ENCODE results near the gene TMEM253. TPM values are rescaled to one million over a fixed set of nuclear protein-coding genes. Genes with fewer than 3 reads are reported as not detected.
A peak's percentile ranks its signal among the peaks of the same experiment; 100 is the strongest.

Gene TMEM253
- polyA plus RNA-seq, 1 donor, result 62.3 TPM

DNA sequence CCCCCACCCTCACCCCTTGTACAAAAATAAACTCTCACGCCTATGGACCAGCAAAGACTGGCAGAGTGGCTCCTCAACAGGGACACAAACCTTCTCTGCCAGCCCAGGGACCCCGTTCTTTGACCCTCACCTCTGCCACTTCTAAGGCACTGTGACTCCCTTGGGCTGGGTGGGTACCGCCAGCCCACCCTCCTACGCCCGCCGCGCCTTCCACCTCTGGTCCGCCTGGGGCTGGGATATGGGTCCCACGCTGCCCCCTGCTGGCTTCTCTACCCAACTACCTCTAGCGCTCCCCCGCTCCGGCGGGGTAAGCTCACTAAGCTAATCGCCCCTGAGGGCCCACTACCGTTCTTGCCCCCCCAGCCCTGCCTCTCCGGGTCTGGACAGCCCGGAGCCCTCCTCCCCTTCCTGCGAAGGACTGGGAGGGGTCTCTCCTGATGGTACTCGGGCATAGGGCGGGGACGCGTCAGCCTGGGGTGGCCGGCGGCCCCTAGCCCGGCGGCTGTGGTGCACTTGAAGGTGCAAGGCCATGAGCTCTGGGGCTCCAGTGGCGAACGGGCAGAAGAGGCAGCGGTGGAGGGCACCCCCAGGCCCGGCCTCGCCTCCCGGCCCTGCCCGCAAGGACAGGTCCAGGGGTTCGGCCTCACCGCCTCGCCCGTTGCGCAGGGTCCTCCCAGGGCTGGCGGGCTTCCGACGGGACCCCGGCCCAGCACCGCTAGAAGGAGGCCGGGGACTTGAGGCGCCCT, 10.5 kb upstream of the TMEM253 start:
- DNase-seq, result no peak
- no peaks in the 10 kb centered on the region for H3K27me3 ChIP-seq (ENCODE audit: control insufficient read depth, insufficient read depth, low read length)
- WGBS (ENCODE audit: insufficient coverage, low lambda C conversion rate), result no CpG with 5 or more reads among the region's 45 CpGs
- H3K9me3 ChIP-seq (ENCODE audit: control insufficient read depth, low read depth, low read length), result peaks cover 8% of the 10 kb centered on the region
- H3K36me3 ChIP-seq (ENCODE audit: control insufficient read depth, insufficient read depth, low read length), result peaks cover 68% of the 10 kb centered on the region
- no peak overlapping the region for H3K4me3 ChIP-seq (ENCODE audit: low read length)
- no peak overlapping the region for H3K27ac ChIP-seq (ENCODE audit: low read length)
- H3K4me1 ChIP-seq (ENCODE audit: control insufficient read depth, insufficient read depth, low read length), result peaks cover 18% of the 10 kb centered on the region

DNA sequence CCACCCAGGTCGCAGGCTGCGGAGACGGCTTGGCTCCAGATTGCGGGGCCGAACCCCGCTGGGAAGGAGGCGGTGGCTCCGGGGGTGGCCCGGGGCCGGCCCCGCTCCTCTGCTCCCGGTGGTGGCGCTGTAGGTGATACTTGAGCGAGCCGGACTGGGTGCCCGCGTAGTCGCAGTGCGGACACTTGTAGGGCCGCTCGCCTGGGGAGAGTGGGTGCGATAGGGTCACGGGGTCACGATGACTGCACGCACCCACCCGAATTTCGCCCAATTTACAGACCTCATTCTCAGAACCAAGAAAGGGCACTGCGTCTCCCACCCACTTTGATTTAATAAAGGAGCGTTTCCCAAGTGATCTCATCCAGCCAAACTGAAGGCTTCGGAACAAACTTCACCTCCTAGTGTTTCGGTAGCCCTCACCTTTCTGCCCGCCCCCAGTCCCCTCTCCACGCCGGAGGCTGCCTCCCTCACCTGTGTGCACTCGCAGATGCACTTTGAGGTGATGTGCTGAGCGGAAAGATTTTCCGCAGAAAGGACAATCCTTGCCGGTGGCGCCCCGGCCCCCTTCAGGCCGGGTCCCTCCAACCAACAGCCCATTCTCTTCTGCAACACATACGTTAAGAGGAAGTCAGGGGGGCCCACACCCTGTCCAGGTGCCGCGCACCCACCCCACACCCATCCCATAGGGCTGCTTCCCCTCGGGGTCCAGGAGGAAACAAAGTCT, 9.8 kb upstream of the TMEM253 start:
- Histone ChIP-seq H3K27ac (ENCODE audit: low read length) (no peak overlapping the region), H3K4me1 (ENCODE audit: control insufficient read depth, insufficient read depth, low read length) (peaks cover 15% of the 10 kb centered on the region), H3K36me3 (ENCODE audit: control insufficient read depth, insufficient read depth, low read length) (peaks cover 64% of the 10 kb centered on the region), H3K27me3 (ENCODE audit: control insufficient read depth, insufficient read depth, low read length) (no peaks in the 10 kb centered on the region), H3K9me3 (ENCODE audit: control insufficient read depth, low read depth, low read length) (peaks cover 8% of the 10 kb centered on the region), H3K4me3 (ENCODE audit: low read length) (no peak overlapping the region)
- no CpG with 5 or more reads among the region's 45 CpGs for WGBS (ENCODE audit: insufficient coverage, low lambda C conversion rate)
- no peak for DNase-seq

DNA sequence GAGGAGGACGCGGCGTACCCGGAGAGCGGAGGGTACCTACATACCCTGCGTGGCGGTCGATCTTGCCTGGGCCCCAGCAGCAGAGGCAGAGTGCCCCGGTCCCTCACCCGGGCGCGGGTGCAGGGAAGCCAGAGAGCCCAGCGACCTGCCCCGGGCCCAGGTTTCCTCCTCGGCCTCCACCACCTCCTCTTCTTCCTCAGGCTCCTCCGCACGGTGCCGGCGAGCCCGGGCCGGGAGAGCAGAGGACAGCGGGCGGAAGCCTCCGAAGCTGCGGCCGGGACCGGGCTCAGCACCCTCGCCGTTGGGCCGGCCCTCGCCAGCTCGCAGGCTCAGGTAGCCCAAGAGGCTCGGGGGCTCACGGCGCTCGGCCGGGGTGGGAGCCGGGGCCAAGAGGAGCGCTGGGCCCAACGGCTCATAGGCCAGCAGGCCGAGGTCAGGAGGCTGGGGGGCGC, 9.0 kb upstream of the TMEM253 start:
- WGBS (ENCODE audit: insufficient coverage, low lambda C conversion rate), result no CpG with 5 or more reads among the region's 42 CpGs
- H3K36me3 ChIP-seq (ENCODE audit: control insufficient read depth, insufficient read depth, low read length), result peaks cover 59% of the 10 kb centered on the region
- peaks cover 8% of the 10 kb centered on the region for H3K9me3 ChIP-seq (ENCODE audit: control insufficient read depth, low read depth, low read length)
- no peak overlapping the region for H3K4me3 ChIP-seq (ENCODE audit: low read length)
- peaks cover 23% of the 10 kb centered on the region for H3K4me1 ChIP-seq (ENCODE audit: control insufficient read depth, insufficient read depth, low read length)
- no peak overlapping the region for H3K27ac ChIP-seq (ENCODE audit: low read length)
- DNase-seq, result no peak
- no peaks in the 10 kb centered on the region for H3K27me3 ChIP-seq (ENCODE audit: control insufficient read depth, insufficient read depth, low read length)

DNA sequence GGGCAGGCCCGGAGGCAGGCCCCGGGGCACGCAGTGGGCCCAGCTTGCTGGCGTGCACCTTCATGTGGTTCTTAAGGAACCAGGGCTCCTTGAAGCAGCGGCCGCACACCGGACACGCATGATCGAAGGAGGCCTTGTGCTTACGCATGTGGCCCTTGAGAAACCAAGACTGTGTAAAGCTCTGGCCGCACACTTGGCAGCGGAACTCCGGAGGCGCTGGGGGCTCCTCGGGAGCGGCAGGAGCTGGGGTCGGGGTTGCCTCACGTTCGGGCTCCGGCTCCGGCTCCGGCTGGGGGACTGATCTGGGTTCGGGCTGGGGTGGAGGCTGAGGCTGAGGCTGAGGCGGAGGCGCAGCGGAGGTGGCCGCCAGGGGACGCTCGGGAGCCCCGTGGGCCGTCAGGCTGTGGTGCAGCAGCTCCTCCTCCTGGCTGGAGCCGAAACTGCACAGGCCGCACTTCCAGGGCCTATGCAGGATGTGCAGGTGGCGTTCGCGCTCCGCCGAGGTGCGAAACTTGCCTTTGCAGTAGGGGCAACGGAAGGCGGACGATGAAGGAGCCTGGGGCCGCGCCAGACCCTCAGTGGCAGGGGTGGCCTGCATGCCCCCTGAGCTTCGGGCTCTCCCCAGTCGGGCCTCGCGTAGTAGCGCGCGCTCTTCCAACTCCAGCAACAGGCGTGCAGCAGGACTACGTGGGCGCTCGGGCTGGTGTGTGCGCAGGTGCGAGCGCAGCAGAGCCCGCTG, 8.4 kb upstream of the TMEM253 start:
- DNase-seq, result peak in 1 of 2 donors; percentile 71
- Histone ChIP-seq H3K27ac (ENCODE audit: low read length) (no peak overlapping the region), H3K4me3 (ENCODE audit: low read length) (no peak overlapping the region), H3K4me1 (ENCODE audit: control insufficient read depth, insufficient read depth, low read length) (peaks cover 26% of the 10 kb centered on the region), H3K9me3 (ENCODE audit: control insufficient read depth, low read depth, low read length) (peaks cover 8% of the 10 kb centered on the region), H3K27me3 (ENCODE audit: control insufficient read depth, insufficient read depth, low read length) (no peaks in the 10 kb centered on the region), H3K36me3 (ENCODE audit: control insufficient read depth, insufficient read depth, low read length) (peaks cover 53% of the 10 kb centered on the region)
- WGBS (ENCODE audit: insufficient coverage, low lambda C conversion rate), result no CpG with 5 or more reads among the region's 59 CpGs

DNA sequence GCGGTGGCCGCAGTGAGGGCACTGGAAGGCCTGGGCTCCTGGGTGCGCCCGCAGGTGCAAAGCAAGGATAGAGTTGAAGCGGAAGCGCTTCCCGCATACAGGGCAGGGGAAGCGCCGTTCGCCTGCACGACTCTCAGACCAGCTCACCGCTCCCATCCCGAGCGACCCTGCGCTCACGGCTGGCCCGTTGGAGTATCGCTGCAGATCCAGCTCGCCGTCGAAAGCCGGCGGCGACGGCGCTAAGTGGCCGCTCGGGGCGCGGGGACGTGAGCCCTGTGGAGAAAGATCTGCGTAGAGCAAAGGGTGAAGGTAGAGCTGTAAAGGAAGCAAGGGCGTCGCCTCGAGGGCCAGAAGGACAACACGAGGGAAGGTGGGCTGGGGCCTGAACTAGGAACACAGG, 7.8 kb upstream of the TMEM253 start:
- peaks cover 8% of the 10 kb centered on the region for H3K9me3 ChIP-seq (ENCODE audit: control insufficient read depth, low read depth, low read length)
- H3K36me3 ChIP-seq (ENCODE audit: control insufficient read depth, insufficient read depth, low read length), result peaks cover 48% of the 10 kb centered on the region
- no peak overlapping the region for H3K4me3 ChIP-seq (ENCODE audit: low read length)
- H3K4me1 ChIP-seq (ENCODE audit: control insufficient read depth, insufficient read depth, low read length), result peaks cover 26% of the 10 kb centered on the region
- H3K27me3 ChIP-seq (ENCODE audit: control insufficient read depth, insufficient read depth, low read length), result no peaks in the 10 kb centered on the region
- H3K27ac ChIP-seq (ENCODE audit: low read length), result no peak overlapping the region
- 95% methylated on average over 4 of the region's 36 CpGs for WGBS (ENCODE audit: insufficient coverage, low lambda C conversion rate)
- DNase-seq, result no peak

DNA sequence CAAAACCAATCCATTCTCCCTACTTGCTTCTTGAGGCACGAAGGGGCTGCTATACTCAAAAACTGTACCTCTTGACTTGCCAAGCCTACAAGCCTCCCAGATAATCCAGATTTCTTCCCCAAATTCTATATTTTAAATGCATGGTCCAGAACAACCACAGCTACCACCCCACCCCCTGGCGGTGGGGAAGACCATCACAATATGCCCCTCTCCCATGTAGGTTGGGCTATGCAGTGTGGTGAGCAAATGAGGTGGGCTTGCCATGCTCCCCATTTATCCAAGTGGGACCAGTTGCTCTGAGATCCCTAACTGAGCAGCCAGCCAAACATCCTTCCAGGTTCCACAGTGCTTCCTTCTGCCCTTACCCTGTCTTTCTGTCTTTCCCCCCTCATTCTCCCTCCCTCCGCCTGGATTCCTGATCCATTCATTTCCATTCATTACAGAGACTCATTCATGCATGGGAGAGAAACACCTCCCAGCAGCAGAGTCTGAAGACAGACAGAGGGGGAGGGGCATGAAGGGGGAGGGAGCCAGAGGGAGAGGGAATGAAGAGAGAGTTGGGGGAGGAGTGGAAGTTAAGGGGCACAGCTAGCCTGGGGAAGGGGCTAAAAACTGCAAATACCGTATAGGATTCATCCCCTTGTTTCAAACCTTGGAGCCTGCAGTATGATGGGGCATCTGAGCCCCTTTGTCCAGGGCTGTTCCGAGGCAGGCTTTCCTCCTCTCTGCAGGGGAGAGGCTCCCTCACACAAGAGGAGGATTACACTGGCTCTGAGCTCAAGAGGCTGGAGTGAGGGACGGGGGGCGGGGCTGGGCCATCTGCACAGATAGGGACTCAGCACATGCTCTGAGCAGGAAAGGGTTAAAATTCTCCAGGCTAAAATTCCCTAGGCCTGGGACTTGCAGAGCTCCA, 6.8 kb upstream of the TMEM253 start:
- peaks cover 26% of the 10 kb centered on the region for H3K4me1 ChIP-seq (ENCODE audit: control insufficient read depth, insufficient read depth, low read length)
- no peak overlapping the region for H3K4me3 ChIP-seq (ENCODE audit: low read length)
- peaks cover 39% of the 10 kb centered on the region for H3K36me3 ChIP-seq (ENCODE audit: control insufficient read depth, insufficient read depth, low read length)
- 0% methylated on average over 1 of the region's 7 CpGs for WGBS (ENCODE audit: insufficient coverage, low lambda C conversion rate)
- H3K27me3 ChIP-seq (ENCODE audit: control insufficient read depth, insufficient read depth, low read length), result no peaks in the 10 kb centered on the region
- no peak overlapping the region for H3K27ac ChIP-seq (ENCODE audit: low read length)
- H3K9me3 ChIP-seq (ENCODE audit: control insufficient read depth, low read depth, low read length), result peaks cover 8% of the 10 kb centered on the region
- peak in 1 of 2 donors; percentile 64 for DNase-seq

DNA sequence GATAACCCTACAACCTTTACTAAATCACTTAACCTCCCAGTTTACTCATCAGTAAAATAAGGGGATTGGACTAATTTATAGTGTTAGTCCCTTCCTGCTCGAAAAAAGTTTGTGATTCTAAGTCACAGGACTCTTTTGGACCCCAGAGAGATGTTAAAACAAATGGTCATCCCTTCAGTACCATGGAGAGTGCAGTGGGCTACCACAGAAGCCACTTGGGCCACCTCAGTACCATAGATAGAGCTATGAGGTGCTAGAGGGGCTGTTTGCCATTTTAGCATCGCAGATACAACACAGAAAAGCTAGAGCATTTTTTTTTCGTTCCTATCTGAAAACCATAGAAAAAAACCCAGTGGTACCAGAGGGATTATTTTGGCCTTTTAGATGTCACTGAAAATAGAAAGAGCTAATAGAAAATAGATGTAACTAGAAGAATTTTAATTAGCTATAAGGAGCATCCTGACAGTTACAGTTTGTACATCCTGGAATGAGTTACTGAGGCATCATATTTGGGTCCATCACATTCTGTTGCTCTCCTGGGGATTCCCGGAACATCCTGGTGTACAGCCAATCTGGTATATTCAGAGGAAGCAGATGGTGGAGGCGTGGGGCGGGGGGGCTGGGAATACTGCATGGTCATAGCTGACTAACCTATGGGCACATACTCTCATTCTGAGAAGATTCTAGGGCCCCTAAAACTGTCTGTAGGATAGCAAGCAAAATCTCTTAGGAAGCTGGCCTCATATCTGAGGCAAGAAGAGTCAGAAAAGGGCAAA, 5.2 kb upstream of the TMEM253 start:
- no peaks in the 10 kb centered on the region for H3K27me3 ChIP-seq (ENCODE audit: control insufficient read depth, insufficient read depth, low read length)
- DNase-seq, result no peak
- H3K4me3 ChIP-seq (ENCODE audit: low read length), result no peak overlapping the region
- peaks cover 41% of the 10 kb centered on the region for H3K4me1 ChIP-seq (ENCODE audit: control insufficient read depth, insufficient read depth, low read length)
- no CpG with 5 or more reads among the region's 6 CpGs for WGBS (ENCODE audit: insufficient coverage, low lambda C conversion rate)
- peaks cover 24% of the 10 kb centered on the region for H3K36me3 ChIP-seq (ENCODE audit: control insufficient read depth, insufficient read depth, low read length)
- peaks cover 5% of the 10 kb centered on the region for H3K9me3 ChIP-seq (ENCODE audit: control insufficient read depth, low read depth, low read length)
- peak overlapping the region; percentile 82 for H3K27ac ChIP-seq (ENCODE audit: low read length)

DNA sequence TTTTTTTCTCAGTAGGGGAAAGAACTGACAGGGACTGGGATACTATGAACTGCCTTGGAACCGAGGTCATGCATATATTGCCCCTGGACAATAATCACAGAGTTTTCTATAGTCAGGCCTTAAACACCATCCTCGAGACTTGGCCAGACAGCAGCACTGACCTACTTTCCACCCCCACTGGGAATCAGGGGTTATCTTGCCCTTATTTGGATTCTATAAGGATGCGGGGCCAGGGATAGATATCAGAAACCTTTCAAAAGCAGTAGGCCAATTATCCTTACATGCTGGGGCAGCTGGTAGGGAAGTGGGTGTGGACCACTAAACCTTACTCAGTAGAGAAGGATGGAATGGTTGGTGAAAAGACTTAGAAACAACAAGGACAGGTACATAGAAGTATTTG, 4.4 kb upstream of the TMEM253 start:
- WGBS (ENCODE audit: insufficient coverage, low lambda C conversion rate), result no CpG with 5 or more reads among the region's 3 CpGs
- Histone ChIP-seq H3K4me3 (ENCODE audit: low read length) (no peak overlapping the region), H3K27ac (ENCODE audit: low read length) (peak overlapping the region; percentile 82), H3K9me3 (ENCODE audit: control insufficient read depth, low read depth, low read length) (peaks cover 5% of the 10 kb centered on the region), H3K27me3 (ENCODE audit: control insufficient read depth, insufficient read depth, low read length) (no peaks in the 10 kb centered on the region), H3K4me1 (ENCODE audit: control insufficient read depth, insufficient read depth, low read length) (peaks cover 47% of the 10 kb centered on the region), H3K36me3 (ENCODE audit: control insufficient read depth, insufficient read depth, low read length) (peaks cover 16% of the 10 kb centered on the region)
- DNase-seq, result no peak

DNA sequence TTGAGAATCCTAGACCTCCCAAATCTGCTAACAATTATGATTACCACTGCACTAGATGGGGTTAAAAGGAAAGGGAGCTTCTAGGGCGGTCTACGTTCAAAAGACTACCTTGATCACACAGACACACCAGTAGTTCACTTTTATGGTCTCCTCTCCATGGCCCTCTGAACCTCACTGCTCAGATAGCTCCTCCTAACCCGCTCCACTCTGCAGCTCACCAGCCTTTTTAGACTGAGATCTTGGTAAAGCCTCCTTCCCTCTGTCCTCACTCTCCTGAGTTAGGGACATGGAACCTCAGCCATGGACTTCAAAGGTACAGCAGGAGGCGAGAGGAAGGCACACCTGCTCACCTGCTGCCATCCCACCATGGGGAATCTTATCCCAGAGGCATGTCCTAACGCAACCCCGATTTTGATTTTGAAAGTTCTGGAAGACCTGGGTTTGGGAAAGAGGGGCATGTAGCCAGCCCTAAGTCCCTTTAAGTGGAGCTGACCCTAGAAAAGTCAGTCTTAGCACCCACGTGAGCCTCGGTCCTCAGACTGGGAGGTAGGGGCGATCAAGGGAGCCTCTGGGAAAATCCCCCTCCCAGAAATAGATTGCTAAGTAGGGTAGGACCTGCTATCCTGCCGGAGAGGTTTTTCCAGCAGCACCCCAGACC, 3.8 kb upstream of the TMEM253 start:
- peaks cover 54% of the 10 kb centered on the region for H3K4me1 ChIP-seq (ENCODE audit: control insufficient read depth, insufficient read depth, low read length)
- no CpG with 5 or more reads among the region's 10 CpGs for WGBS (ENCODE audit: insufficient coverage, low lambda C conversion rate)
- DNase-seq, result peak in 1 of 2 donors; percentile 75

More for the DNA sequence above, 3.8 kb upstream of the TMEM253 start:
- no peaks in the 10 kb centered on the region for H3K27me3 ChIP-seq (ENCODE audit: control insufficient read depth, insufficient read depth, low read length)
- H3K9me3 ChIP-seq (ENCODE audit: control insufficient read depth, low read depth, low read length), result peaks cover 5% of the 10 kb centered on the region
- H3K36me3 ChIP-seq (ENCODE audit: control insufficient read depth, insufficient read depth, low read length), result peaks cover 11% of the 10 kb centered on the region
- peak overlapping the region; percentile 36 for H3K4me3 ChIP-seq (ENCODE audit: low read length)
- H3K27ac ChIP-seq (ENCODE audit: low read length), result peak overlapping the region; percentile 82

Data from large intestine (tissue), 3 donors.